ENCODE measurements around the gene C3.
A peak's percentile ranks its signal among the peaks of the same experiment; 100 is the strongest.
"Not testable (repeated sequence)": the region's sequence is repeated elsewhere in the genome, so short reads cannot be mapped to it uniquely, and the experiment has no call there.

Gene C3

DNA sequence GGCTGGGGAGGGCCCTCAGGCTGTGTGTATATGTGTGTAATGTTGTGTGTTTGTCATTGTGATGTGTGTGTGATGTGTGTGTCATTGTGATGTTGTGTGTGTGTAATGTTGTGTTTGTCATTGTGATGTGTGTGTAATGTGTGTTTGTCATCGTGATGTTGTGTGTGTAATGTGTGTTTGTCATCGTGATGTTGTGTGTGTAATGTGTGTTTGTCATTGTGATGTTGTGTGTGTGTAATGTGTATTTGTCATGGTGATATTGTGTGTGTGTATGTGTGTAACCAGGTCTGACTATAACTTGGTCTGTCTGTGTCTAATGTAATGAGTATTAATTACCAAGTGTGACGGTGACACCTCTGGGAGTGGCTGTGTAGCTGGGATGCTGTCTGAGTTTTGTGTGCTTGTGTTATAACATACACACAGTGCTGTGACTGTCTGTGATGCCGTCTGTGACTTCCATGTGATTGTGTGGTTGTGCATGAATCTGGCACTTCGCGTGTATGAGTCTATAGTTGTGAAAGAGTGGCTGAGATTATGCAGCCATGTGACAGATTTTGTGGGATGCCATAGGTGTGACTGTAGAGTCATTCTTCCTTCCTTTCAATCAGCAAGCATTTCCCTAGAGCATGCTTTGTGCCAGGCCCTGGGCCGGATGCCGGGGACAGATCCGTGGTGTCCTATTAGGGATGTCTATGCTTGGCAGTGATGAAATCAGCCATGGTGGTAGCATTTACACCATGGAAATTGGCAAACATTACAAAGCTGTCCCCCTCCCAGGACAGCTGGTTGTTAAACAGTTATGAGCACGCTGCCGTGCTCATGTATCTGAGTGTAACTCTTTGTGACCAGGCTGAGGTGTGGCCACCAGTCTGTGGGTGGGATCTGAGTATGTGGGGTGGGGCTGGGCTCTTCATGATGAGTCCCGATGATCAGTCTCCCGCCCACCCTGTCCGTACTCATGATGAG is 56.9 kb downstream of the C3 start:
- DNase-seq (ENCODE audit: low read depth in 2 of 2) = no peak

DNA sequence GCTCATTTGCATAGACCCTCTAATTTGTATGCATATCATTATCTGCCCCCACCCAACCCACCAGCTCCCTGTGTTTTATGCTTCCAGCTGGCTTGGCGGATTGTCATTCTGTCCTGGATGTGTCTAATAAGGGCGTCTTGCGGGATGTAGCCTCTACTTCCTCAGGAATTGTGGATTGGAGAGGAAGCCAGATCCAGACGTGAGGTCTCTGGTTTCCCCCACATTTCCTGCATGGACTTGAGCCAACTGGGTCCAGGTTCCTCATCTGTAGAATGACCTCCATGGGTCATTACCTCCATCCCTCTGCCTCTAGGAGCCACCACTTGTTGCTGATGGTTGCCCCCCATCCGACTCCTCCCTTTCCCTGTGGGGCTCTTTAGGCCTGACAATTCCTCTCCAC is 57.7 kb downstream of the C3 start:
- no peak for DNase-seq (ENCODE audit: low read depth in 2 of 2)

DNA sequence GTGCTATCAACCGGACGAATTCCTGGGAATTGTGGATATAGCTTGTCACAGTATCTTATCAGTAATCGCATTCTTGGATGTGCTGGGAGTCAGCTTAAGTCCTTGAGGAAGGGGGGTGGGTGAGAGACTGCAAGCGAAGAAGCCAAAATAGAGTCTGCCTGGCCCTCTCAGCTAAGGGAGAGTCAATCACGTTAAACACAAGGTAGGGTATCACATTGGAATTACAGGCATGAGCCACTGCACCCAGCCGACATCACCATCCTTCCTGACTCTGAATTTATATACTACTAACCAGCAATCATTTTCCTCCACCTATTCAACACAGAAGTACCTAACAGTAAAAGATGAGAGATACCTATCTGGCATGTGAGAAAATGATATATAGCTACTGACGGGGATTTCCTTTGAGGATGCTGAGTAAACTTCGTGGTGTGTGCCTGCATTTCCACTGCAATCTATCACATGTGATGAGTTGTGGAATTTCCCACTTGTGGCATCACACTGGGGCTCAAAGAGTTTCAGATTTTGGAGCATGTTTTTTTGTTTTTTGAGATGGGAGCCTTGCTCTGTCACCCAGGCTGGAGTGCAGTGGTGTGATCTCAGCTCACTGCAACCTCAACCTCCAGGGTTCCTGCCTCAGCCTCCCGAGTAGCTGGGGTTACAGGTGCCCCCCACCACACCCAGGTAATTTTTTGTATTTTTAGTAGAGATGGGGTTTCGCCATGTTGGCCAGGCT is 58.8 kb downstream of the C3 start:
- DNase-seq (ENCODE audit: low read depth in 2 of 2) = not testable (repeated sequence)

DNA sequence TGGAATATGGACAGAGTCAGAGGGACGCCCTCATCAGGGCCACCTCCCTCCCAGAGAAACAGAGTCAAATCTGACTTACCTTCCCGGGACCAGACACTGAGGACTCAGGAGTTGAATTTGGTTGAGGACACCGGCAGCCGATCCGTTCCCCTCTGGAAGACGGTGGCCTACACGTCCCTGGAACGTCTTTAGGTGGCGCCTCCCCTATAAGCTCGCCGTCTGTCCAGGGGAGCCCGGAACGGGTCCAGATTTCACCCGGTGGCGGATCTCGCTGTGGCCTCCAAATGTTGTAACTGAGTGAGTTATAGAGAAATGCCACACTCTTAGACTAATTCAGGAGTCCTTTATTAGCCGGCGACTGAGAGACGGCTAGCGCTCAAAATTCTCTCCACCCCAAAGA is 59.5 kb downstream of the C3 start:
- DNase-seq (ENCODE audit: low read depth in 2 of 2) = no peak

DNA sequence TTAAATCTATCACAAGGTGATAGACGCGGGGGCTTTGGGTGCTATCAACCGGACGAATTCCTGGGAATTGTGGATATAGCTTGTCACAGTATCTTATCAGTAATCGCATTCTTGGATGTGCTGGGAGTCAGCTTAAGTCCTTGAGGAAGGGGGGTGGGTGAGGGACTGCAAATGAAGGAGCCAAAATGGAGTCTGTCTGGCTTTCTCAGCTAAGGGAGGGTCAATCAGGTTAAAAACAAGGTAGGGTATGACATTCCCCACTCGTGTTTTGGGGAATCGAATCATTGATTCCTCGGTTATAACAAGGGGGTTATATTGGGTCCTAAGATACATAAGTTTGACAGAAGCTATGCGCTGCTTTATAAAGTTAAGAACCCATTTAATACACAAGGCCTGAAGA is 64.1 kb downstream of the C3 start:
- DNase-seq (ENCODE audit: low read depth in 2 of 2) = not testable (repeated sequence)

DNA sequence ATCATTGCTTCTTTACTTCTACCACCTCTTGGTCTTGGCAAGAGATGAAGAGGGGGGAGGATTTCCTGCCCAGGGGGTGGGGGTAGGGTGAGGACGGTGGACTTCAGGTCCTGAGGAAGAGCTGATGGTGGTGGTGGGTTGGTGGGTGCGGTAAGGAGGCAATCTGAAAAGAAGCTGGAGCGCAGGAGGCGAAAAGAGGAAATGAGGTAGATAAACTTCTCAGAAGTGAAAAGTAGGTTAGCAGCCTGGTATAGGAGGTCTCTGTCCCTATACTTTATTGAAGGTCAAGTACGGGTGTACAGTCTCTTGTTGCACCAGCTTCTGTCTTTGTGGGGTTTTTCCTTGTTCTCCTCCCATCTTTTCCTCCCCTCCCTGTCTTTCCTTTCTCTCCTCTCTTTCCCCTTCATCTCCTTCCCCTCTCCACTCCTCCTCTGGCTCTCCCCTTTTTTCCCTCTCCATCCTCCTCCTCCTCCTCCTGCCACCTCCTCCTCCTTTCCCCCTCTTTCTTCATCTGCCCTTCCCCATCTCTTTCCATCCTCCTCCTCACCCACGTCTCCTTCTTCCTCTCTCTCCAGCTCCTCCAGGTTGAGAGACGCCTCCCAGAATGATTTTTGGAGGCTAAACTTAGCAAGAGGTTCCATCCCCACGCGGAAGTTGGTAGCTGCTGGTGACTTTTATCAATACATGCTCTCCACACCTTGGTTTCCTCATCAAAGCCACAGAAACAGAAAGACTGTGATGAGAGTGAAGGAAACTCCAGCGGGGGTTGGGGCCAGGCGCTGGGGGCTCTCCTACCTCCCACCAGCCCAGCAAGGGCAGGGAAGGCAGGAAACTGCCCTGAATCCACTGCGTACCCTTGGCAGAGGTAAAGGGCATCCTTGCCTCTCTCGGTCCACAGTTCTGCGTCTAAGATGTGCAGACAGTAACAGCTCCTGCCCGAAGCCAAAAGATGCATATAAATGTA is 65.8 kb downstream of the C3 start:
- DNase-seq (ENCODE audit: low read depth in 2 of 2) = no peak

DNA sequence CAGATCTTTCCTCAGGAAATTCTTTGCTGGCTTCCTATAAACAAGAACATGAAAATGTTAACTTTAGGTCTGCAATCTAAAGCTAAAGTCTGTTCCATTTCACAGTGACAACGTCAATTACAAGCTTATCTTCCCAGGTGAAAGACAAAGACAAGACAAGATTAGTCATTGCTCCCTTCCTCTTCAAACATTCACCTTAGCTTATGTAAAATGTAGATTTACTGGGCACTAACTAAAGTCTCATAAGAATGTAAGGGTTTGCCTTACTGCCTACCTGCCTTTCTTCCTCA is 67.7 kb downstream of the C3 start:
- DNase-seq (ENCODE audit: low read depth in 2 of 2) = no peak

DNA sequence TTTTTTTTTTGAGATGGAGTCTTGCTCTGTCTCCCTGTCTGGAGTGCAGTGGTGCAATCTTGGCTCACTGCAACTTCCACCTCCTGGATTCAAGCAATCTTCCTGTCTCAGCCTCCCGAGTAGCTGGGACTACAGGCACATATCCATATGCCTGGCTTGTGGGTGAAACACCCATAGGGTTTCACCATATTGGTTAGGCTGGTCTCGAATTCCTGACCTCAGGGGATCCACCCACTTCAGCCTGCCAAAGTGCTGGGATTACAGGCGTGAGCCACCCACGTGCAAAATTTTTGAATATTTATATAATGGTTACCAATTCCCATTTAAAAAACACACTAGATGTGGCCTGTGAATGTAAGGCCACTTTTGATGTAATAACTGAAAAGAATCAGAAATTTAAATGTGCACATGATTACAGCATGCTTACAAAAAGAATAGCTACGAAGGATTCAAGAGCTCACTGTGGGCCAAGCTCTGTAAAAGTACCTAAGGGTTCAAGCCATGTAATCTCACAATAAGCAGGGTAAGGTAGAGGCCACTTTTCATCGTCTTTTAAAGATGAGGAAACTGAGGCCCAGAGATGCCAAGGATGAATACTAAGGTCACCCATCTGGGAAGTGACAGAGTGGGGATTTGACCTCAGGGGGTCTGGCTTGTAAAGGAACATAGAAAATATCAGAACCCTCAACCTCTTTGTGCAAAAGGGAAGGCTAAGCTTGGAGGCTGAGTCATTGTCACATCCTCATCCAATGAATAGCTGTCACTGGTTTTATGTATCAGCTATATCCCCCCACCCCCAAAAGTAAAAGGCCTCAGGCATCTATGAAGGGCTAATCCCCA is 68.3 kb downstream of the C3 start:
- no peak for DNase-seq (ENCODE audit: low read depth in 2 of 2)

DNA sequence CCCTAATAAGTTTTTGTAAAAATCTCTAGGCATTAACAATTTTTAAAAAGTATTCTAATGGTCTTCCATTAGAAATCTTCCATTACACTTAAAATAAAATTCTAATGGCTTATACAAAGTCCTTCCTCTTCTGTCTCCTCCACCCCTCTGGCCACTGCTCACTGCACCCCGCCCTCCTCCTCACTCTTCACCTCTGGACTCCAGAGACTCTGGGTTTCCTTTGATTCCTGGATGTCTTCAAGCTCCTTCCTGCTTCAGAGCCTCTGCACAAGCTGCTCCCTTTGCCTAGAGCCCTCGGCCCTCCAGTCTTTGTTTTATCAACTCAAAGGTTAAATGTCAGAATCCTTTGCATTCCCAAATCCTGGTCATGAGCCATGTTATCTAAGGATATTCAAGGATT is 71.3 kb downstream of the C3 start:
- no peak for DNase-seq (ENCODE audit: low read depth in 2 of 2)

DNA sequence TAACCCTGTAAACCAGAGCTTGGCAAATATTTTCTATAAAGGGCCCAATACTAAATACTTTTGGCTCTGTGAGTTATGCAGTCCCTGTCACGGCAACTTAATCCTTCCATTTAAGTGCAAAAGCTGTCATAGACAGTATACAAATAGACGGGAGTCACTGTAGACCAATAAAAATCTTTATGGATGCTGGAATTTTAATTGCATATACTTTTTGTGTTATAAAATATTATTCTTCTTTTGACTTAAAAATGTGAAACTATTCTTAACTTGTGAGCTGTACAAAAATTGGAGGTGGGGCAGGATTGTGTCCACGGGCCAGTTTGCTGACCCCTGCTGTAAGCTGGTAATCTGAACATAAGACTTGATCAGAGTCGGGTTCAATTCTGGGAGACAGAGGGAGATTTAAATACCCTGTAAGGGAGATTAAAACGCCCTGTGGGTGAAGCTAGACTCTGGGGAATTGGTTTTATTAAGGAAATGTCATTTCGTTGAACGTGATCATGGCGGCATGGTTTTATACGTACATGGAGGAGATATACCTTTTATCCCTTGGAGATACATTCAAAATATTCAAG is 72.2 kb downstream of the C3 start:
- DNase-seq (ENCODE audit: low read depth in 2 of 2) = no peak

DNA sequence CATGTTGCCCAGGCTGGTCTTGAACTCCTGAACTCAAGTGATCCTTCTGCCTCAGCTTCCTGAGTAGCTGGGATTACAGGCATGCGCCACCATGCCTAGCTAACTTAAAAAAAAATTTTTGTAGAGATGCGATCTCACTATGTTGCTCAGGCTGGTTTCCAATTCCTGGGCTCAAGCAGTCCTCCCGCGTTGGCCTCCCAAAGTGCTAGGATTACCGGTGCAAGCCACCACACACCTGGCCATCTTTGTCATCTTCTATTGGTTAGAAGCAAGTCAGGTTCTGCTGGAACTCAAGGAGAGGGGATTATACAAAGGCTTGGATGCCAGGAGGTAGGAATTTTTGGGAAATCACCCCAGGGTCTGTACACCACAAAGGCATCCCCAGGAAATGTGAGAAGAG is 75.7 kb downstream of the C3 start:
- no peak for DNase-seq (ENCODE audit: low read depth in 2 of 2)

DNA sequence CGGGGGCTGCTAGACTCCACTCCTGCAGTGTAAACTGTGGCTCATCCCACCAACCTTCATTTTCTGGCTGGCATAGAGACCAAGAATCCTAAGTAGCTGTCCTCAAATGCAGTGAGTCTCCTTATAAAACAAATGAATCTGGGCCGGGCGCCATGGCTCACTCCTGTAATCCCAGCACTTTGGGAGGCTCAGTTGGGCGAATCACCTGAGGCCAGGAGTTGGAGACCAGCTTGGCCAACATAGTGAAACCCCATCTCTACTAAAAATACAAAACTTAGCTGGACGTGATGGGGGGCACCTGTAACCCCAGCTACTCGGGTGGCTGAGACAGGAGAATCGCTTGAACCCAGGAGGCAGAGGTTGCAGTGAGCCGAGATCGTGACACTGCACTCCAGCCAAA is 80.1 kb downstream of the C3 start:
- not testable (repeated sequence) for DNase-seq (ENCODE audit: low read depth in 2 of 2)

DNA sequence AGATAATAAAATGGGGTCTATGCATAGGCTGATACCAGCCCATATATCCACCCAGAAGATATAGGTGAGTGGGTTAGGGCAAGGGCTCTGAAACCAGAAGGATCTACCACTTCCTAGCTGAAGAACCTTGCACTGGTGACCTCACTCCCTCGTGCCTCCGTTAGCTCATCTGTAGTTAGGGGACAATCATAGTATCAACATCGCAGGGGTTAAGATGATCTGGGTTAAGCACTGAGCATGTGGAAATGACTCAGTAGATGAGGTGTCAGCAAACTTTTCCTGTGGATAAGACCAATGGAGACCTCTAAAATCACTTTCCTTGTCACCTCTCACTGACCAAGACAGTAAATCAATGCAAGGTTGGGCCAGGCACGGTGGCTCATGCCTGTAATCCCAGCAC is 81.0 kb downstream of the C3 start:
- no peak for DNase-seq (ENCODE audit: low read depth in 2 of 2)

DNA sequence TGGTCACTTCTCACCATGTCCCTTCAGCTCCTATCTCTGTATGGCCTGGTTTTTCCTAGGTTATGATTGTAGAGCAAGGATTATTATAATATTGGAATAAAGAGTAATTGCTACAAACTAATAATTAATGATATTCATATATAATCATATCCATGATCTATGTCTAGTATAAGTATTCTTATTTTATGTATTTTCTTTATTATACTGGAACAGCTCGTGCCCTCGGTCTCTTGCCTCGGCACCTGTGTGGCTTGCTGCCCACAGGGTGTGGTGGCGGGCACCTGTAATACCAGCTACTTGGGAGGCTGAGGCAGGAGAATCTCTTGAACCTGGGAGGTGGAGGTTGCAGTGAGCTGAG is 87.0 kb downstream of the C3 start:
- DNase-seq (ENCODE audit: low read depth in 2 of 2) = not testable (repeated sequence)

DNA sequence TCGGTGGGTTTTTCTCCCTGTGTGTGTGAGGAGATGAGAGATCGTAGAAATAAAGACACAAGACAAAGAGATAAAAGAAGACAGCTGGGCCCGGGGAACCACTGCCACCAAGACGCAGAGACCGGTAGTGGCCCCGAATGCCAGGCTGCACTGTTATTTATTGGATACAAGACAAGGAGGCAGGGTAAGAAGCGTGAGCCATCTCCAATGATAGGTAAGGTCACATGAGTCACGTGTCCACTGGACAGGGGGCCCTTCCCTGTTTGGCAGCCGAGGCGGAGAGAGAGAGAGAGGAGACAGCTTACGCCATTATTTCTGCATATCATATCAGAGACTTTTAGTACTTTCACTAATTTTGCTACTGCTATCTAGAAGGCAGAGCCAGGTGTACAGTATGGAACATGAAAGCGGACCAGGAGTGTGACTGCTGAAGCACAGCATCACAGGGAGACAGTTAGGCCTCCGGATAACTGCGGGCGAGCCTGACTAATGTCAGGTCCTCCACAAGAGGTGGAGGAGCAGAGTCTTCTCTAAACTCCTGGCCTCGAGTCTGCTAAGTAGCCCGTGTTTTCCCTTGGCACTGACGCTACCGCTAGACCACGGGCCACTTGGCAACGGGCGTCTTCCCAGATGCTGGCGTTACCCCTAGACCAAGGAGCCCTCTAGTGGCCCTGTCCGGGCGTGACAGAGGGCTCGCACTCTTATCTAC is 87.5 kb downstream of the C3 start:
- DNase-seq (ENCODE audit: low read depth in 2 of 2) = not testable (repeated sequence)

DNA sequence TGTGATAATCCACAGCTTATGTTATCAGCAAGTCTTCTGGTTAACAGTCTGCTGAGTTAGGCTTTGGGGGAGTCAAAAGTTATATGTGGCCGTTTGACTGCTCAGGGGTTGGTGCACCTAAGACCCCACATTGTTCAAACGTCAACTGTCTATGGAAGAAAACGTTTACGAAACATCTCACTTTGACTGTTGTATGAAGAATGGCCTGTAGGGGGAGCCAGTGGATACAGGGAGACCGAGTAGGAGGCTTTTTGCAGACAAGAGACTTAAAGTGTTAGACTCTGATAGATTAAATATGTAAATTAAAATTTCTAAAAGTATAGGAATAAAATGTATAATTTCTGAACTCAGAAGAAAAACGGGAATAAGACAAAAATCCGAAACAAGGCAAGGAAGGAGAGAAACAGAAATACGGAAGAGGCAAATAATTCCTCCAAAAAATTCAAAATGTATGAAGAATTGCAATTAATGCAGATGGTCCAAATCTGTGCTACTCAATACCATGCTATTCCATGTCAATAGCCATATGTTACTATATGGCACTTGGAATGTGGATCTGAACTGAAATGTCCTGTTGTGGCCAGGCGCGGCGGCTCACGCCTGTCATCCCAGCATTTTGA is 88.3 kb downstream of the C3 start:
- DNase-seq (ENCODE audit: low read depth in 2 of 2) = peak; percentile 62 to 64

Measured in stimulated activated CD8-positive, alpha-beta memory T cell treated with anti-CD3 and anti-CD28 coated beads, Interleukin-2, amount 100 ng/mL, for 1 hour (primary cell).